Measurements from ENCODE around the gene EMP3.

- no peak for TF ChIP-seq GATA3 (IDR thresholded peaks at IDR 0.05; ENCODE audit: low read depth, low read length)
- no peak for TF ChIP-seq GATA2 (IDR thresholded peaks at IDR 0.05; ENCODE audit: low read depth, low read length)
These were observed 28.3 kb downstream of the EMP3 start for GRCh38 chr19:48353677-48354076.
